SH-SY5Y (cell line): ENCODE measurements around the gene CWH43.

Source experiments
- GATA2 ChIP-seq: IDR thresholded peaks from 2 replicates; pipeline ENCODE4 v1.6.1; 2011; ENCODE audit warnings: mild to moderate bottlenecking, low read depth, low read length
- GATA3 ChIP-seq: IDR thresholded peaks from 2 replicates; pipeline ENCODE4 v1.6.1; 2011; ENCODE audit warnings: low read depth, mild to moderate bottlenecking, low read length, moderate library complexity

GRCh38 chr4:48976041-48976440, 10.0 kb upstream of the CWH43 start:
- TF ChIP-seq GATA2 (no peak), GATA3 (no peak)
